ENCODE results near the gene BCS1L. TPM values are rescaled to one million over a fixed set of nuclear protein-coding genes. Genes with fewer than 3 reads are reported as not detected.

BCS1L gene
- total and polyA plus RNA-seq, 12 donors = 16.1 to 97.9 (median 41.5) TPM

DNA sequence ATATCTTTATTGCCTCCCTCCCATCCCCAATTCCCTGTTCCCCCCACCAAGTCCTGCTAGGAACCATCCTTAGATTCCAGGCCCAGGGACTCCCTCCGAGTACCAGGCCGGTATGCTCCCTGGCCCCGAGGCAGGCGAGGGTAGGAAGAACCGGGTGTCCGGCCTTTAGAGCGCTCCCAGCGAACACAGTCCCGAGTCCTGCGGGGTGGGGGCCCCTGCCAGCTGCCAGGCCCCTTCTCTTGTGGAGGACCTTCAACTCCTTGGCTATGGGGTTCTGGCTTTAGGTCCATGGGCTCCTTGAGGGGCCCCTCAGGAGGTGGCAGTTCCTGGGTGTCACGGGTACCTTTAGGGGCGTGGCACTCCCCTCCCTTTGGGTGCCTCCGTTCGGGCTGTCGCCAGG lies 4.4 kb downstream of the BCS1L start:
- Histone ChIP-seq H3K27me3 (no peaks in the 10 kb centered on the region), H3K27ac (no peak overlapping the region), H3K4me1 (replicated peaks in 1 of 2) (peaks cover 0 to 9% of the 10 kb centered on the region in 2 donors), H3K36me3 (replicated peaks in 1 of 2) (peaks cover 0 to 67% of the 10 kb centered on the region in 2 donors), H3K4me3 (no peak overlapping the region), H3K9me3 (replicated peaks in 1 of 3) (no peaks in the 10 kb centered on the region)
- intact Hi-C loops (cut with DNase I) = no loop called here
- no peak for DNase-seq
- WGBS, 4 donors = 80 to 95% (median 91%) methylated on average over 1 to 15 of the region's 15 CpGs
- TF ChIP-seq POLR2A (IDR thresholded peaks at IDR 0.05) = no peak
- TF ChIP-seq, protein P1, sequence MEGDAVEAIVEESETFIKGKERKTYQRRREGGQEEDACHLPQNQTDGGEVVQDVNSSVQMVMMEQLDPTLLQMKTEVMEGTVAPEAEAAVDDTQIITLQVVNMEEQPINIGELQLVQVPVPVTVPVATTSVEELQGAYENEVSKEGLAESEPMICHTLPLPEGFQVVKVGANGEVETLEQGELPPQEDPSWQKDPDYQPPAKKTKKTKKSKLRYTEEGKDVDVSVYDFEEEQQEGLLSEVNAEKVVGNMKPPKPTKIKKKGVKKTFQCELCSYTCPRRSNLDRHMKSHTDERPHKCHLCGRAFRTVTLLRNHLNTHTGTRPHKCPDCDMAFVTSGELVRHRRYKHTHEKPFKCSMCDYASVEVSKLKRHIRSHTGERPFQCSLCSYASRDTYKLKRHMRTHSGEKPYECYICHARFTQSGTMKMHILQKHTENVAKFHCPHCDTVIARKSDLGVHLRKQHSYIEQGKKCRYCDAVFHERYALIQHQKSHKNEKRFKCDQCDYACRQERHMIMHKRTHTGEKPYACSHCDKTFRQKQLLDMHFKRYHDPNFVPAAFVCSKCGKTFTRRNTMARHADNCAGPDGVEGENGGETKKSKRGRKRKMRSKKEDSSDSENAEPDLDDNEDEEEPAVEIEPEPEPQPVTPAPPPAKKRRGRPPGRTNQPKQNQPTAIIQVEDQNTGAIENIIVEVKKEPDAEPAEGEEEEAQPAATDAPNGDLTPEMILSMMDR (IDR thresholded peaks at IDR 0.05) = no peak

- no peaks in the 10 kb centered on the region for H3K9me3 ChIP-seq (replicated peaks in 1 of 3)
- no peak overlapping the region for H3K4me3 ChIP-seq
- H3K36me3 ChIP-seq (replicated peaks in 1 of 2) = peaks cover 0 to 67% of the 10 kb centered on the region in 2 donors
- no peak for TF ChIP-seq POLR2A (IDR thresholded peaks at IDR 0.05)
- TF ChIP-seq, protein P1 (IDR thresholded peaks at IDR 0.05) = no peak
- H3K27me3 ChIP-seq = no peaks in the 10 kb centered on the region
- H3K27ac ChIP-seq = no peak overlapping the region
- no peak for DNase-seq
- H3K4me1 ChIP-seq (replicated peaks in 1 of 2) = peaks cover 0 to 9% of the 10 kb centered on the region in 2 donors
- intact Hi-C loops (cut with DNase I) = no loop called here
- 82 to 94% (median 89%) methylated on average over 7 of the region's 7 CpGs for WGBS, 4 donors
Observed at GRCh38 chr2:218664653-218665052, 5.2 kb downstream of the BCS1L start.

DNA sequence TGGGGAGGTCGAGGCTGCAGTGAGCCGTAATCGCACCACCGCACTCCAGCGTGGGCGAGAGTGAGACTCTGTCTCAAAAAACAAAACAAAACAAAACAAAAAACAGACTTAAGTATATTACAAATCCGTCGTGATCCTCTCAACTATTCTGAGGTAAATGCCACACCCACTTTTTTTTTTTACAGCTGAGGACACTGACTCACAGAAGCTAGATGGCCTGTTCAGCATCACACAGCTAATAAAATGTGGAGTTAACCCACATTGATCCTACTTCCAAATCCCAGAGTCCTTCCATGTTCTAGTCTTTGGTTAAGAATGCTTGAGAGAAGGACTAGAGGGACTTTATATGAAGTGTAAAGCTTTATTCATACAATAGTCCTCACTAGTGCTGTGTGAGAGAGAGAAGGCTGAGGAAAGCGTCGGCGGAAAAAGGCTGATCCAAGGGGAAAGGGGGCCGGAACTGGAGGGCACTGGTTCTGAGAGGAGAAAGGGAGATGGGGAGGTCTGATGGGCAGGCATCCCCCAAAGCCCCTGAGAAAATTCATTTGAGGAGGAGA lies 11.7 kb downstream of the BCS1L start:
- Histone ChIP-seq H3K27ac (peak overlapping the region in 3 of 5 donors; percentile 15 to 74 (median 66)), H3K36me3 (replicated peaks in 1 of 2) (peaks cover 0 to 33% of the 10 kb centered on the region in 2 donors), H3K9me3 (replicated peaks in 1 of 3) (no peaks in the 10 kb centered on the region), H3K4me3 (peak overlapping the region; percentile 50 to 80 (median 66)), H3K4me1 (replicated peaks in 1 of 2) (peaks cover 11 to 17% of the 10 kb centered on the region in 2 donors), H3K27me3 (no peaks in the 10 kb centered on the region)
- no peak for DNase-seq
- intact Hi-C loops (cut with DNase I) = no loop called here
- 34 to 47% (median 42%) methylated on average over 12 of the region's 12 CpGs for WGBS, 4 donors
- TF ChIP-seq, protein P1 (IDR thresholded peaks at IDR 0.05) = no peak
- TF ChIP-seq POLR2A (IDR thresholded peaks at IDR 0.05) = no peak

- Histone ChIP-seq H3K4me3 (peak within 1 kb of the TSS; percentile 50 to 80 (median 66)), H3K27me3 (no peaks in the 10 kb centered on the region), H3K9me3 (replicated peaks in 1 of 3) (no peaks in the 10 kb centered on the region), H3K36me3 (replicated peaks in 1 of 2) (peaks cover 0 to 32% of the 10 kb centered on the region in 2 donors), H3K27ac (peak within 1 kb of the TSS in 3 of 5 donors; percentile 26 to 74 (median 66)), H3K4me1 (replicated peaks in 1 of 2) (peaks cover 11 to 17% of the 10 kb centered on the region in 2 donors)
- DNase-seq = peak; percentile 80 to 93 (median 88)
- intact Hi-C loops (cut with DNase I) = no loop called here
- peak; percentile 37 to 62 for TF ChIP-seq POLR2A (IDR thresholded peaks at IDR 0.05)
- TF ChIP-seq, protein P1 (IDR thresholded peaks at IDR 0.05) = no peak
- WGBS, 4 donors = 0 to 1% (median 0%) methylated on average over 36 to 49 of the region's 49 CpGs
Observed at GRCh38 chr2:218671654-218672566, 12.4 kb downstream of the BCS1L start, which contains the start of the genes RNF25 and STK36. RNF25 (minus strand) TSS chr2:218672002; CDS start chr2:218671970, 32 bp downstream. STK36 (plus strand) TSS chr2:218672086; CDS start chr2:218672830, 744 bp downstream.

All from adrenal gland (tissue), 12 donors.